Measurements from ENCODE around the gene MUC5B.

GRCh38 chr11:1283091-1283511 lies 60.2 kb downstream of the MUC5B start:
- TF ChIP-seq EZH2 (IDR thresholded peaks at IDR 0.05; ENCODE audit: borderline replicate concordance, low read depth, low read length, poor library complexity, severe bottlenecking) (no peak), CTCF (conservative IDR thresholded peaks at IDR 0.05; ENCODE audit: low read depth, low read length) (no peak)
